Activated T-cell treated with anti-CD3 and anti-CD28 coated beads, Interleukin-2, amount 50 U/mL, for 72 hours (primary cell): Measurements from ENCODE around the gene PROX1. TPM values are rescaled to one million over a fixed set of nuclear protein-coding genes. Genes with fewer than 3 reads are reported as not detected.

Experiments
- ATAC-seq, 2 donors: fragments of 150-1000 bp; cut with Tn5 transposase; replicated peaks in 1 of 2; 2 replicates each; pipeline ENCODE4 v1.10.0; 2021; ENCODE audit warnings: moderate library complexity in 2 of 2, mild to moderate bottlenecking in 1 of 2
- DNase-seq, 2 donors: peaks; one replicate each; pipeline ENCODE4 v3.0.0; 2021 to 2022; ENCODE audit warnings: mixed read lengths in 1 of 2
- H3K27ac Mint-ChIP-seq: one replicate; pipeline ENCODE4 v1.8.0; 2022; ENCODE audit warnings: mild to moderate bottlenecking, moderate library complexity, mixed read lengths
- H3K27me3 Mint-ChIP-seq: one replicate; pipeline ENCODE4 v1.8.0; 2022; ENCODE audit warnings: low read depth, mixed read lengths
- H3K36me3 Mint-ChIP-seq, 2 donors: one replicate each; pipeline ENCODE4 v1.8.0; 2022; ENCODE audit warnings: mixed read lengths in 2 of 2, mild to moderate bottlenecking in 1 of 2; ENCODE audit not compliant: insufficient read depth in 2 of 2
- H3K4me1 Mint-ChIP-seq: one replicate; pipeline ENCODE4 v1.8.0; 2022; ENCODE audit warnings: low read depth, mixed read lengths
- H3K4me3 Mint-ChIP-seq, 2 donors: one replicate each; pipeline ENCODE4 v1.8.0; 2022; ENCODE audit warnings: mild to moderate bottlenecking in 2 of 2, mixed read lengths in 2 of 2, moderate library complexity in 2 of 2
- H3K9me3 Mint-ChIP-seq, 2 donors: one replicate each; pipeline ENCODE4 v1.8.0; 2022; ENCODE audit warnings: mixed read lengths in 2 of 2
- total RNA-seq, 2 donors: library from RNA; stranded (reverse); gene quantifications; one replicate each; pipeline ENCODE4 v1.2.3, GENCODE V29; 2022

The PROX1 gene
- total RNA-seq, 2 donors from 2014 or later = 0.21 TPM; not detected in 1

GRCh38 chr1:213983493-213984386 lies 4.0 kb upstream of the PROX1 start:
- peaks cover 90% of the 10 kb centered on the region for H3K27me3 Mint-ChIP-seq

DNA sequence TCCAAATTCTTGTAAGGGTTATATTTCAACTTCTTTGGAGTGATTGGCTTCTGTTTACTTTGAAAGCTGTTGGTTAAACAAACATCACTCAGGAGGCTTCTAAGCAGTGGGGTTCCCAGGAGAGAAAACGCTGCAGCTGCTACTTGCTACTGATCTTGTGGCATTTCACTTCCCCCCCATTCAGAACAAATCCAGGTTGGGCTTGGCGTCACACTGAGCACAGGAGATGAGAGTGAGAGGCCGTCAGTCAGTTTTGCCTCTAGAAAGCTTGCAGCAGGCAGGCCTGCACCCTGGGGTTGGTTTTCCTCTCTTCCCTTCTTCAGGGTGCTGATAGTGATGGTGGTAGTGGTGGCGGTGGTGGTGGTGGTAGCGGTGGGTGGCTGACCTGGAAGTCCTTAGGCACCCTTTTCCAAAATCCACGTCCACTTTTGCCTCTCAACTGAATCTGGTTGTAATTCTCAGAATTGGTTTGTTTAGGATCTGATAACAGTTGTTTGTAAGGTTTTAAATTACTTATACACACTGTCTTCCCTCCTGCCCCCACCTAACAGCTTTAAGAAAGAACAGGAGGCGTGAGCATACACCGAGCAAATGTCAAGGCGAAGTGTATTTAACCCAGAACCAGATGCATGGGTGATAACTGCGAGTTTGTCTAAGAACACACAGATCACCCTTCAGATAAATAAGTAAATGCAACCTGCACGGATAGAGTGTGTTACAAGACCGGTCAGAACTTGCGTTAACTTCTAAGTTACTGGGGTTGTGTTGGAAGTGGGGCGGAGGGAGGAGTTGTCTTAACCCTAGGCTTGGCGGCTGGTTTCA lies 3.2 kb upstream of the PROX1 start:
- H3K27me3 Mint-ChIP-seq = peaks cover 90% of the 10 kb centered on the region
- no peak for ATAC-seq

More at GRCh38 chr1:213983493-213984386, 4.0 kb upstream of the PROX1 start:
- Mint-ChIP-seq H3K9me3 (no peaks in the 10 kb centered on the region), H3K27ac (no peak overlapping the region), H3K4me3 (peak overlapping the region; percentile 17 to 40), H3K36me3 (peaks cover 8% of the 10 kb centered on the region in 2 donors), H3K4me1 (peaks cover 54% of the 10 kb centered on the region)
- DNase-seq (no peak), ATAC-seq (no peak)

GRCh38 chr1:213985209-213986019 lies 2.4 kb upstream of the PROX1 start:
- Mint-ChIP-seq H3K36me3 (peaks cover 6 to 7% of the 10 kb centered on the region in 2 donors), H3K9me3 (no peaks in the 10 kb centered on the region), H3K4me3 (peak overlapping the region; percentile 92 to 97), H3K27me3 (peaks cover 90% of the 10 kb centered on the region), H3K27ac (no peak overlapping the region), H3K4me1 (peaks cover 53% of the 10 kb centered on the region)
- ATAC-seq (peak; percentile 21 to 26), DNase-seq (peak in 1 of 2 donors; percentile 23)

More for the DNA sequence above, 3.2 kb upstream of the PROX1 start:
- Mint-ChIP-seq H3K36me3 (peaks cover 6 to 7% of the 10 kb centered on the region in 2 donors), H3K4me3 (peak overlapping the region; percentile 92 to 97), H3K4me1 (peaks cover 54% of the 10 kb centered on the region), H3K27ac (no peak overlapping the region), H3K9me3 (no peaks in the 10 kb centered on the region)
- no peak for DNase-seq

- peaks cover 44% of the 10 kb centered on the region for H3K4me1 Mint-ChIP-seq
- H3K27ac Mint-ChIP-seq = no peak overlapping the region
- ATAC-seq (no peak), DNase-seq (no peak)
- peak overlapping the region; percentile 92 to 97 for H3K4me3 Mint-ChIP-seq
- no peaks in the 10 kb centered on the region for H3K9me3 Mint-ChIP-seq
- H3K36me3 Mint-ChIP-seq = peaks cover 5 to 7% of the 10 kb centered on the region in 2 donors
- H3K27me3 Mint-ChIP-seq = peaks cover 90% of the 10 kb centered on the region
Observed at GRCh38 chr1:213986020-213986924, 1.5 kb upstream of the PROX1 start.

- no peak for ATAC-seq
- peaks cover 5 to 7% of the 10 kb centered on the region in 2 donors for H3K36me3 Mint-ChIP-seq
Observed at GRCh38 chr1:213986925-213987250, 885 bp upstream of the PROX1 start.

GRCh38 chr1:213987422-213987926 lies 299 bp upstream of the PROX1 start:
- Mint-ChIP-seq H3K27ac (peak overlapping the region; percentile 52), H3K4me1 (peaks cover 43% of the 10 kb centered on the region), H3K36me3 (peaks cover 5 to 7% of the 10 kb centered on the region in 2 donors), H3K9me3 (no peaks in the 10 kb centered on the region), H3K4me3 (peak overlapping the region; percentile 92 to 97), H3K27me3 (peaks cover 90% of the 10 kb centered on the region)
- ATAC-seq (peak; percentile 22 to 26), DNase-seq (no peak)

More at GRCh38 chr1:213986925-213987250, 885 bp upstream of the PROX1 start:
- no peak for DNase-seq
- Mint-ChIP-seq H3K27me3 (peaks cover 90% of the 10 kb centered on the region), H3K27ac (no peak overlapping the region), H3K9me3 (no peaks in the 10 kb centered on the region), H3K4me3 (peak overlapping the region; percentile 92 to 97), H3K4me1 (peaks cover 43% of the 10 kb centered on the region)

DNA sequence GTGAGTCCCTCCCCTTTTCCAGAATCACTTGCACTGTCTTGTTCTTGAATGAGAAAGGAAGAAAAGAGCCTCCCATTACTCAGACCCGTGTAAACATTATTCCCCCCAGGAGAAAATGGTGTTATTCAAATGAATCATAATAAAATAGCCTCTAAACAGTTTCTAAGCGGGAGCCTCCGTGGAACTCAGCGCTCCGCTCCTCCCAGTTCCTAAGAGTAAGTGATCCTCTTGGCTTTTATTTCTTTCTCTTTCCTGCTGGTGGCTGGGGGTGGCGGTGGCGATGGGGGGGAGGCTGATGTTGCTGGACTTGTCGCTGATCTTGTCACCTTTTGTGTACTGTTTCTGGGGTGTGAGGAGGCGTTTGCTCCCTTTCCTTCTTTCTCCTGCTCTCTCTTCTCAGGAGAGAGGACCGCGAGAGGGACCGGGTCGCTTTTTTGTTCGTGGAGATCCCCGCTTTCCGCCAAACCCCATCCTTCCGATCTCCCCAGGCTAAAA lies 781 bp downstream of the PROX1 start:
- H3K27me3 Mint-ChIP-seq = peaks cover 89% of the 10 kb centered on the region
- H3K4me1 Mint-ChIP-seq = peaks cover 43% of the 10 kb centered on the region
- no peaks in the 10 kb centered on the region for H3K9me3 Mint-ChIP-seq
- peaks cover 5 to 7% of the 10 kb centered on the region in 2 donors for H3K36me3 Mint-ChIP-seq
- H3K27ac Mint-ChIP-seq = no peak overlapping the region
- DNase-seq (no peak), ATAC-seq (peak in 1 of 2 donors; percentile 4)
- peak overlapping the region; percentile 92 to 97 for H3K4me3 Mint-ChIP-seq

DNA sequence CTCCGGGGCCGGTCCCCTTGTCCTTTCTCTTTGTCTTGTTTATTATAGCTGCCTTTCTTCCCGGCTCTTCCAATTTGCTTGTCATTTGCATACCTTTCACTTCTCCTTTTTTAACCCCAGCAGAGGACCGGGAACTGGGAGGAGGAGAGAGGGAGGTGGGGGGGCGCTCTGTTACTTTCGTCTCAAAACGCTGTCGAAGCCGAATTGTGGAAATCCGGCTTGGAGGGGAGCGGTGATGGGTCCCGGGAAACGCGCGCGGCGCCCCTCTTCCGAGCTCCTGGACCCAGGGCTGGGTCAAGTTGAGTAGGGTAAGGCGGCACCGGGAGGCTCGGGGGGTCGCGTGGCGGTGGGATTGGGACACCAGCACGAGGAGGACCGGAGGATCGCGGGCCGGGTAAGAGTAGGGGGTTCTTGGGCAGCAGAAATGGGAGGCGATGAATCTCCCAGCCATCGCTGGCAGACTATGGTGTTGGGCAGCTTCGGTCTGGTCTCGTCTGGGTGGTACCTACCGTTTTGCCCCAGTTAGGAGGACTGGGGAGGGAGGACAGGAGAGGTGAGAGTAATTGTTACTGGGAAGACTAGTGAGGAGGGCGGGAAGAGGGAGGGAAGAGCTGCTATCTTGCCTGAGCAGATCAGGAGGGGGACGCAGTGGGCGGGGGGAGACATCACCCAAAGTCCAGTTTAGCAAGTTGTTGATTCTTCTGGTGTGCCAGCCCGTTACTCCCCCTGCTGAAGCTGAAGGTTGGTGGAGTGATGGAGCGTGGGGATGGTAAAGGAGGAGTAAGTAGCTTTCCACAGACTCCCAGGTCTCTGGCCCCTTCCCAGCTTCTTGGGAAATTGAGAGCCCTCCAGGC lies 1.5 kb downstream of the PROX1 start:
- no peak for ATAC-seq
- Mint-ChIP-seq H3K27ac (no peak overlapping the region), H3K27me3 (peaks cover 89% of the 10 kb centered on the region), H3K4me1 (peaks cover 38% of the 10 kb centered on the region), H3K9me3 (no peaks in the 10 kb centered on the region), H3K4me3 (peak overlapping the region; percentile 92 to 97), H3K36me3 (peaks cover 5 to 7% of the 10 kb centered on the region in 2 donors)
- no peak for DNase-seq

GRCh38 chr1:213993929-213994328 lies 6.2 kb downstream of the PROX1 start:
- no peak overlapping the region for H3K27ac Mint-ChIP-seq
- DNase-seq (no peak), ATAC-seq (no peak)
- peaks cover 47% of the 10 kb centered on the region for H3K27me3 Mint-ChIP-seq
- no peak overlapping the region for H3K4me3 Mint-ChIP-seq
- no peaks in the 10 kb centered on the region for H3K9me3 Mint-ChIP-seq
- peaks cover 7% of the 10 kb centered on the region for H3K4me1 Mint-ChIP-seq
- H3K36me3 Mint-ChIP-seq = no peaks in the 10 kb centered on the region

DNA sequence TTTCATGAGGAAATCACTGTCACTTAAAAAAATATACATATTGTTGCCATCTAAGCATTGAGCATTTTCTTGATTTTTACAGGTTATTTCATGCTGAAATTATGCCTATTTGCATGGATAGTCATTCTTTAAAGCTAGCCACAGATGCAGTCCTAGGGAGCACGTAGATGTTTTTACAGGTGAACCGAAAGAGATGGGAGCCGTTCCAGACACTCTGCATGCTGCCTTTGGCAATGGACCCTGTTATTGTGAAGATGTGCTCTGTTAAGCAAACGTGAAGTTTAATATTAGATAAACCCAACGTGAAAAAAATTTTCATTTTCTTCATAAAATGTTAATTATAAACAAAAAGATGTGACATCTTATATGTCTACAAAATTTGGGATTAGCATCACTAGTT lies 7.1 kb downstream of the PROX1 start:
- H3K9me3 Mint-ChIP-seq = no peaks in the 10 kb centered on the region
- no peaks in the 10 kb centered on the region for H3K4me1 Mint-ChIP-seq
- H3K27me3 Mint-ChIP-seq = peaks cover 38% of the 10 kb centered on the region
- ATAC-seq (no peak), DNase-seq (no peak)
- H3K36me3 Mint-ChIP-seq = no peaks in the 10 kb centered on the region
- no peak overlapping the region for H3K27ac Mint-ChIP-seq
- no peak overlapping the region for H3K4me3 Mint-ChIP-seq

DNA sequence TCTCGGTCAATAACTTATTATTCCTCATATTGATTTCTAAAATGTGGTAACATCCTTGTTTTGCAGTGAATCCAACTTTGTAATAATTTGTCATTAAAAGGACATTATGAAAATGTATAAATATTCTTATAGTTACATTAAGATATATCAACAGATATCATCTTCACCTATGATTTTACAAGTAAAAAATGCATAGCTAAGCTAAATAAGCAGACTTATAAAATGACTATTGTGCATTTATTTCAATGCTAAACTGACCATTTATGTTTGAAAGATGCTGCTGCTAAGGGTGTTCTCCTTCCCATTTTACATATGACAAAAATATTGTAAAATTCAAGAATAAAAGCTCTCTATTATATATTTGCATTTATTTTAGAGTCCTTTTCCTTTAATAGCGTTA lies 7.8 kb downstream of the PROX1 start:
- no peak for ATAC-seq
- H3K36me3 Mint-ChIP-seq = no peaks in the 10 kb centered on the region
- no peak overlapping the region for H3K27ac Mint-ChIP-seq
- no peak overlapping the region for H3K4me3 Mint-ChIP-seq
- H3K27me3 Mint-ChIP-seq = peaks cover 30% of the 10 kb centered on the region
- no peaks in the 10 kb centered on the region for H3K4me1 Mint-ChIP-seq
- no peaks in the 10 kb centered on the region for H3K9me3 Mint-ChIP-seq
- no peak for DNase-seq
